Measurements from ENCODE around the gene KRT31.

DNA sequence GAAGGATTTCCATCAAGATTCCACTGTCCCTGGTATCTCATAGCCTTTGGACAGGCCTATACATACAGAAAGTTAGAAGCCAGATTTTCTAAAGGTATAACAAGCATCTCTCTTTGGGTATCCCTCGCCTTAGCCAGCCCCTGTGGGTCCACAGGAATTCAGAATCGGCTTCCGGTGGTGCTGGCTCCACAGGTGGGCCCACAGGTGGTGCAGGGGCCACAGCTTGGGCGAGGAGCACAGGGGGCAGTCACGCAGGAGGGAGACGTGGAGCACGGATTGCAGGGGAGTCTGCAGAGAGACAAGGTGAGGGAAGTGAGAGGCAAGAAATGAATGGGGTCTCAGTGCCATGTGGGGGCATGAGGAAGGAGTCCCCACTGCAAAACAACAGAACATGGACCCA, 39.8 kb upstream of the KRT31 start:
- TF ChIP-seq NRF1 (IDR thresholded peaks at IDR 0.05; ENCODE audit: low read depth, low read length) = no peak
- no peak for TF ChIP-seq SIRT6 (IDR thresholded peaks at IDR 0.05; ENCODE audit: low read length)
- no peak for TF ChIP-seq BCL11A (IDR thresholded peaks at IDR 0.05; ENCODE audit: low read depth in 2 of 2, low read length in 2 of 2)
- TF ChIP-seq KDM5A (IDR thresholded peaks at IDR 0.05; ENCODE audit: low read length) = no peak
- no peak for TF ChIP-seq POLR2AphosphoS5 (IDR thresholded peaks at IDR 0.05; ENCODE audit: low read depth, low read length)
- TF ChIP-seq POLR2A (IDR thresholded peaks at IDR 0.05; ENCODE audit: control extremely low read depth in 1 of 2, low read depth in 2 of 2, low read length in 2 of 2) = no peak
- TF ChIP-seq, protein P1, sequence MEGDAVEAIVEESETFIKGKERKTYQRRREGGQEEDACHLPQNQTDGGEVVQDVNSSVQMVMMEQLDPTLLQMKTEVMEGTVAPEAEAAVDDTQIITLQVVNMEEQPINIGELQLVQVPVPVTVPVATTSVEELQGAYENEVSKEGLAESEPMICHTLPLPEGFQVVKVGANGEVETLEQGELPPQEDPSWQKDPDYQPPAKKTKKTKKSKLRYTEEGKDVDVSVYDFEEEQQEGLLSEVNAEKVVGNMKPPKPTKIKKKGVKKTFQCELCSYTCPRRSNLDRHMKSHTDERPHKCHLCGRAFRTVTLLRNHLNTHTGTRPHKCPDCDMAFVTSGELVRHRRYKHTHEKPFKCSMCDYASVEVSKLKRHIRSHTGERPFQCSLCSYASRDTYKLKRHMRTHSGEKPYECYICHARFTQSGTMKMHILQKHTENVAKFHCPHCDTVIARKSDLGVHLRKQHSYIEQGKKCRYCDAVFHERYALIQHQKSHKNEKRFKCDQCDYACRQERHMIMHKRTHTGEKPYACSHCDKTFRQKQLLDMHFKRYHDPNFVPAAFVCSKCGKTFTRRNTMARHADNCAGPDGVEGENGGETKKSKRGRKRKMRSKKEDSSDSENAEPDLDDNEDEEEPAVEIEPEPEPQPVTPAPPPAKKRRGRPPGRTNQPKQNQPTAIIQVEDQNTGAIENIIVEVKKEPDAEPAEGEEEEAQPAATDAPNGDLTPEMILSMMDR (IDR thresholded peaks at IDR 0.05; ENCODE audit: control extremely low read depth in 1 of 3, insufficient read depth in 1 of 3, low read depth in 1 of 3, low read length in 3 of 3) = no peak
